NCI-H524 (cell line): ENCODE measurements around the gene MUC2.

Source experiments
- DNase-seq, 2 experiments: peaks; one replicate each; lab custom pipeline; 2025; lab: John Stamatoyannopoulos, UW

MUC2 gene

GRCh38 chr11:1087961-1088926, 13.6 kb downstream of the MUC2 start:
- DNase-seq: no peak

- DNase-seq: no peak
Measured at GRCh38 chr11:1088927-1089737, 14.5 kb downstream of the MUC2 start.

- no peak for DNase-seq
Measured at GRCh38 chr11:1089738-1090599, 15.3 kb downstream of the MUC2 start.

- DNase-seq: no peak
Measured at GRCh38 chr11:1090600-1091331, 16.1 kb downstream of the MUC2 start.

GRCh38 chr11:1091332-1092083, 16.8 kb downstream of the MUC2 start:
- DNase-seq: no peak

- no peak for DNase-seq
Measured at GRCh38 chr11:1092145-1092670, 17.5 kb downstream of the MUC2 start.

- DNase-seq: no peak
Measured at GRCh38 chr11:1092919-1093318, 18.2 kb downstream of the MUC2 start.

- DNase-seq: no peak
Measured at GRCh38 chr11:1099519-1100355, 25.1 kb downstream of the MUC2 start.

- no peak for DNase-seq
Measured at GRCh38 chr11:1100417-1101245, 26.0 kb downstream of the MUC2 start.

- no peak for DNase-seq
Measured at GRCh38 chr11:1101318-1102089, 26.8 kb downstream of the MUC2 start.

- no peak for DNase-seq
Measured at GRCh38 chr11:1102221-1102971, 27.7 kb downstream of the MUC2 start.

GRCh38 chr11:1102996-1103395, 28.3 kb downstream of the MUC2 start:
- DNase-seq: no peak

GRCh38 chr11:1103401-1104360, 29.0 kb downstream of the MUC2 start:
- no peak for DNase-seq

- DNase-seq: no peak
Measured at GRCh38 chr11:1104411-1105182, 29.9 kb downstream of the MUC2 start.

GRCh38 chr11:1105183-1105565, 30.5 kb downstream of the MUC2 start:
- DNase-seq: no peak
